Activated CD4-positive, alpha-beta T cell treated with anti-CD3 and anti-CD28 coated beads, Interleukin-2, amount 10 ng/mL, durations not matched to agents 7 days and 5 days (primary cell): ENCODE measurements around the gene RGS3. TPM values are rescaled to one million over a fixed set of nuclear protein-coding genes. Genes with fewer than 3 reads are reported as not detected.

Source experiments
- CTCF ChIA-PET: fragments of 350-600 bp; sonication (Branson Sonifier 250); formaldehyde crosslinking; loops from one replicate; lab custom pipeline; 2021; ENCODE audit warnings: antibody characterized with exemption; lab: Charles Lee
- POLR2A ChIA-PET: fragments of 350-600 bp; sonication (Branson Sonifier 250); formaldehyde crosslinking; loops from one replicate; lab custom pipeline; 2021; ENCODE audit warnings: antibody characterized with exemption; lab: Charles Lee
- DNase-seq: peaks from one replicate; pipeline ENCODE4 v3.0.0-alpha.2; 2020
- H3K27ac Mint-ChIP-seq: one replicate; pipeline ENCODE4 v1.8.0; 2021; ENCODE audit warnings: mild to moderate bottlenecking, moderate library complexity, mixed read lengths
- H3K27me3 Mint-ChIP-seq: one replicate; pipeline ENCODE4 v1.8.0; 2021; ENCODE audit warnings: mixed read lengths
- H3K36me3 Mint-ChIP-seq: one replicate; pipeline ENCODE4 v1.8.0; 2021; ENCODE audit warnings: low read depth, mixed read lengths
- H3K4me1 Mint-ChIP-seq: one replicate; pipeline ENCODE4 v1.8.0; 2021; ENCODE audit warnings: mixed read lengths
- H3K4me3 Mint-ChIP-seq: one replicate; pipeline ENCODE4 v1.8.0; 2021; ENCODE audit warnings: mild to moderate bottlenecking, moderate library complexity, mixed read lengths
- H3K9me3 Mint-ChIP-seq: one replicate; pipeline ENCODE4 v1.8.0; 2021; ENCODE audit warnings: mixed read lengths
- total RNA-seq, 2 experiments: library from RNA; stranded (reverse); gene quantifications; one replicate each; pipeline ENCODE4 v1.2.3, GENCODE V29; 2021

The RGS3 gene
- total RNA-seq, 2 experiments from 2014 or later = 41.5 to 41.6 TPM

DNA sequence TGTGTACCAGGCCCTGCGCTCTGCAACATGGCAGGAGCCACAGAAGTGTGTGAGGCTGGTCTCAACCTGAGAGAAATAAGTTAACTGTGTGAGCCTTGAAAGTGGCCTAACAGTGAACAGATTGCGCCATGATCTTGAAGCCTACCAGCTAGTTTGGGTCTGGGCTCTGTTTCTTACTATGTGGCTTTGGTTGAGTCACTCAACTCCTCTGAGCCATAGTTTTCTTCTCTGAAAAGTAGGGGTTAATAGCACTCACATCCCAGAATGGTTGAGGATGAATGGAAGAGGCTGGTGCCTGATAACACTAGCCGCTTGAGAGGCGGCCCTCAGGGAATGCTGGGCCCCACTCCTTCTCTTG lies 121.5 kb downstream of the RGS3 start:
- Mint-ChIP-seq H3K4me3 (no peak overlapping the region), H3K27ac (peak overlapping the region; percentile 52), H3K36me3 (peaks cover 42% of the 10 kb centered on the region), H3K9me3 (no peaks in the 10 kb centered on the region), H3K4me1 (peaks cover 88% of the 10 kb centered on the region), H3K27me3 (no peaks in the 10 kb centered on the region)
- ChIA-PET POLR2A (no interaction called here), CTCF (interaction anchor here (1.5 to 12.5 kb wide), 3 partner anchors 17 to 139 kb away, joined by 6 to 123 read pairs (median 6); no protein-coding TSS in a partner anchor)
- no peak for DNase-seq

DNA sequence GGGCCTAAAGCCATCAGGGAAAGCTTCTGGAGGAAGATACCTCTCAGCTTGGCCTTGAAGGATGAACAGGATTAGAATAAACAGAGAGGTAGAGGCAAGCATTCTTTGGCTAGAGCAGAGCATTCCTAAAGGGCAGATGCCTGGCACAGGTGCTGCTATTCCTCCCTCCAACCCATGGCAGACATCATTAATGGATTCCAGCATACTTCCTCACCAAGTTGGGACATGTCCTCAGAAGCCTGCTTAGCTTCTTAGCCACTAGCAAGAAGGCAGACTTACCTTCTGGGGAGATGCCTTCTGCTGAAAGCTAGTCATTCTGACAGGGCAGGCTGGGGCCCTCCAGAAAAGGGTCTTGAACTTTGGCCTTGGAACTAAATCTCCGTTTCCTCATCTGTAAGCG lies 122.0 kb downstream of the RGS3 start:
- CTCF ChIA-PET = interaction anchor here (1.4 to 12.5 kb wide), 4 partner anchors 17 to 175 kb away, joined by 3 to 123 read pairs (median 6); partner anchors contain the start of genes C9orf43 and POLE3
- H3K36me3 Mint-ChIP-seq = peaks cover 45% of the 10 kb centered on the region
- H3K27ac Mint-ChIP-seq = peak overlapping the region; percentile 43
- H3K9me3 Mint-ChIP-seq = no peaks in the 10 kb centered on the region
- no peak overlapping the region for H3K4me3 Mint-ChIP-seq
- POLR2A ChIA-PET = no interaction called here
- no peak for DNase-seq
- no peaks in the 10 kb centered on the region for H3K27me3 Mint-ChIP-seq
- H3K4me1 Mint-ChIP-seq = peaks cover 83% of the 10 kb centered on the region

DNA sequence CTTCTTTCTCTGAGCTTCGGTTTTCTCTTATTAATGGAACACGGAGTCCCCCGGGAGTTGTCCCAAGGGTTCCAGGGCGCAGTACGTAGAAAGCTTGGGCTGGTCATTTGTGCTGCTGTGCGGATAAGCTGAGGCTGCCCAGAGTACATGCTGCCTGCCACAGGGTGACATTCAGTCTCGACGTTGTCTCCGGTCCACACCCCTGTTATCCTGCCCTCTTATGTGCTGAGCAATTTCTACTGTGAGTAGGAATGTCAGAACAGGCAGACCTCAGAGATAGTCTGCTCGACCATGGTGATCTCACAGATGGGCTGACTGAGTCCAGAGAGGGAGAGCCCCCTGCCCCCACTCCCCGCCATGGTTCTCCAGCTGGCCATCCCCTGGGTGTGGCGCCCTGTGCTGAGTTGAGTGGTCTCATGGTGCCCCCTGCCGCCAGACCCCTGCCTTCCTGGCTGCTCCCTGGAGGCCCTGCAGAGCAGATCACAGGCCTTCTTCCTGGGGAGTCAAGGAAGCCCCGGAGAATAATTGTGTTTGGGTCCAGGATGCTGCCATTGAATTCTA lies 124.0 kb downstream of the RGS3 start:
- Mint-ChIP-seq H3K4me1 (peaks cover 79% of the 10 kb centered on the region), H3K36me3 (peaks cover 35% of the 10 kb centered on the region), H3K27ac (peak overlapping the region; percentile 14), H3K4me3 (no peak overlapping the region), H3K9me3 (no peaks in the 10 kb centered on the region), H3K27me3 (no peaks in the 10 kb centered on the region)
- DNase-seq = no peak
- ChIA-PET CTCF (interaction anchor here (0.6 to 12.5 kb wide), 4 partner anchors 29 to 219 kb away, joined by 3 to 123 read pairs (median 6); no protein-coding TSS in a partner anchor), POLR2A (no interaction called here)

DNA sequence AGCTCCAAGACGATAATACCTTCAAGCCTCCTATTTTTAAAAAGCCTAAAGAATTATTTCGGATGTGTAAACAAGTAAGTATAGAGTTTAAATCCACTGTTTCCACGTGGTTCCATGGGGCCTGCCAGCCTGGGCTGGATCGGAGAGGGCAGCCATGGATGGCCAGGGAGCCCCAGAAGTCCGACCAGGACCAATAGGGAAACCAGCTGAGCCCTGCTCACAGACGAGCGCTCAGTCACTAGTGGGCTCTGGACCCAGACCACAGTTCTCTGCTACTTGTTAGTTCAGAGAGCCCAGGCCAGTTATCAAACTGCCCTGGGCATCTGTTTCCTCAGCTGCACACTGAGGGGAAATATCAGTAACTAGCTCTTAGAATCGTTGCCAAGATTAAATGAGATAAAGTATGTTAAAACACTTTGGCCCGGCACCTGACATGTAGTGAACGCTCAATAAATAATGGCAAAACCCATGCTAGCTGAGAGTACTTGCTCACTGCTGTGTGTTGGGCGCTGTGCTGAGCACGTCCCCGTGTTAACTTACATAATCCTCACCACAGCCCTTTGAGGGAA lies 124.8 kb downstream of the RGS3 start:
- DNase-seq = no peak
- Mint-ChIP-seq H3K9me3 (no peaks in the 10 kb centered on the region), H3K27me3 (no peaks in the 10 kb centered on the region), H3K4me1 (peaks cover 78% of the 10 kb centered on the region), H3K4me3 (no peak overlapping the region), H3K36me3 (peaks cover 28% of the 10 kb centered on the region), H3K27ac (no peak overlapping the region)
- ChIA-PET CTCF (interaction anchor here (0.9 to 12.5 kb wide), 8 partner anchors 9 to 314 kb away, joined by 3 to 123 read pairs (median 4); partner anchors contain the start of genes ALAD, C9orf43, CDC26 and POLE3), POLR2A (no interaction called here)

DNA sequence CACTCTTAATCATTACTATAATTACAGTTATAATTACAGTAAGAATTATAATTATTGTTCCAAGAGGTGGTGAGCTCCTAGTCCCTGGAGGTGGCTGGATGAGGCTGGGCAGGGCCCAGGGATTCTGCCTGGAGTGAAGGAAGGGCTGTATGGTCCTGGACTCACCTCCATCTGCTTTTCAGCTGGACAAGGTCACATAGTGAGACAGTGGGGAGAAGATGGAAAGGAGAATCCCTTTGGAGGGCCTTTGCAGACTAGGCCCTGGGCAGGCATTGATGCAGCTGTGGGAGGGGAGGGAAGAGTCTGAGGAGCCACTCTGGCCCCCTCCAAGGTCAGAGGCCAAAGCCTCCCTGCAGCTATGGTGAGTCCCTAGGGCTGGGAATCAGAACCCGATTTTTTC lies 125.4 kb downstream of the RGS3 start:
- POLR2A ChIA-PET = no interaction called here
- peaks cover 73% of the 10 kb centered on the region for H3K4me1 Mint-ChIP-seq
- H3K36me3 Mint-ChIP-seq = peaks cover 23% of the 10 kb centered on the region
- CTCF ChIA-PET = interaction anchor here (0.9 to 12.5 kb wide), 8 partner anchors 9 to 314 kb away, joined by 3 to 123 read pairs (median 4); partner anchors contain the start of genes ALAD, C9orf43, CDC26 and POLE3
- peak overlapping the region; percentile 54 for H3K27ac Mint-ChIP-seq
- no peaks in the 10 kb centered on the region for H3K27me3 Mint-ChIP-seq
- H3K4me3 Mint-ChIP-seq = no peak overlapping the region
- no peak for DNase-seq
- H3K9me3 Mint-ChIP-seq = no peaks in the 10 kb centered on the region

DNA sequence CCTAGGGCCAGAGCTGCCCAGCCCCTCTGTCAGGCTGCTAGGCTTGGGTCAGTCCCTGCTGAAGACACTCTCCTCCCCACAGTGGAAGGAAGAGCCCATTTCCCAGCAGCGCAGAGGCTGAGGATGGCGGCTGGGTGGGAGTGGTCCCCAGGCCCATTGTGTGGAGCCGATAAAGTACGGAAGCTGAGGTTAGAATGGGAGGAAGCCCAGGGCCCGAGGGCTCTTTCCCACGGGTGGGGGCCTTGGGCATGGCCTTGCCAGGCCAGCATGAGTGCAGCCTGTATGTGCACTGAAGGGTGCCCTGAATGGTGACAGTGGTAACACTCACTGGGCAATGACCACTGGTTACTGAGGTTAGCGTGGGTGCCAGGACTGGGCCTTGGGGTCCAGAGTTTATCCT lies 125.9 kb downstream of the RGS3 start:
- no peak for DNase-seq
- Mint-ChIP-seq H3K36me3 (peaks cover 22% of the 10 kb centered on the region), H3K27me3 (no peaks in the 10 kb centered on the region), H3K9me3 (no peaks in the 10 kb centered on the region), H3K4me1 (peaks cover 73% of the 10 kb centered on the region), H3K4me3 (no peak overlapping the region), H3K27ac (peak overlapping the region; percentile 60)
- ChIA-PET POLR2A (no interaction called here), CTCF (interaction anchor here (0.9 to 12.5 kb wide), 10 partner anchors 9 to 315 kb away, joined by 3 to 123 read pairs (median 4); partner anchors contain the start of genes CDC26 and PRPF4)

DNA sequence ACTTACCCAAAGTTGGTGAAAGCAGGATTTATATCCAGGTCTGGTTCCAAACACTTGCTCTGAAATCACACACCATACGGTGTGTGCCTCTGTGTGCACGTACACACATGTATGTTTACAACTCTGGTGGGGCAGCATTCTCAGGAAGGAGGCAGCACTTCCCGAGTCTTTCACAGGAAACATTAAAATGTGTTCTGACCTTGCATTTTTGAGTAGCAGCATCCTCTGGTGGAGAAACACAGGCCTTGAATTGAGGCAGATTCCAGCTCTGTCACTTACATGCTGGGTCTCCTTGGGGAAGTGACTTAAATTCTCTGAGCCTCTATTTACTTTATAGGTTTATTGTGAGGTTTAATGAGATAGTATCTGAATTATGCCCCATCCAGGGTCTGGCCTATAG lies 126.4 kb downstream of the RGS3 start:
- H3K9me3 Mint-ChIP-seq = no peaks in the 10 kb centered on the region
- CTCF ChIA-PET = interaction anchor here (0.9 to 12.5 kb wide), 11 partner anchors 8 to 189 kb away, joined by 3 to 123 read pairs (median 4); partner anchors contain the start of gene ALAD
- peak; percentile 37 for DNase-seq
- POLR2A ChIA-PET = no interaction called here
- no peaks in the 10 kb centered on the region for H3K27me3 Mint-ChIP-seq
- peaks cover 18% of the 10 kb centered on the region for H3K36me3 Mint-ChIP-seq
- no peak overlapping the region for H3K4me3 Mint-ChIP-seq
- H3K4me1 Mint-ChIP-seq = peaks cover 70% of the 10 kb centered on the region
- peak overlapping the region; percentile 56 for H3K27ac Mint-ChIP-seq

DNA sequence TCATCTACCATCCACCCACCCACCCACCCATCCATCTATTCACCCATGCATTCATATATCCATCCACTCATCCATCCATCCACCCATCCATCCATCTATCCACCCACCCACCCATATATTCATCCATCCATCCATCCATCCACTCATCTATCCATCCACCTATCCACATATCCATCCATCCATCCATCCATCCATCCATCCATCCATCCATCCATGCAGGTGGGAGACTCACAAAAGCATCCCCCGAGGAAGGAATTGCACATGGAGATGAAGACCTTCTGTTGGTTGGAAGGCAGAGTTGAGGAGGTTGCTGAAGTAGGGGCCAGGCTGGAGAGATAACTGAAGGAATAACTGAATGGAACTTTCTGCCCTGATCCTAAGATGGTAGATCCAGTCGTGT lies 126.9 kb downstream of the RGS3 start:
- peaks cover 65% of the 10 kb centered on the region for H3K4me1 Mint-ChIP-seq
- H3K27me3 Mint-ChIP-seq = no peaks in the 10 kb centered on the region
- DNase-seq = no peak
- ChIA-PET POLR2A (no interaction called here), CTCF (interaction anchor here (0.9 to 12.5 kb wide), 10 partner anchors 11 to 190 kb away, joined by 3 to 123 read pairs (median 9); partner anchors contain the start of gene ALAD)
- H3K36me3 Mint-ChIP-seq = peaks cover 15% of the 10 kb centered on the region
- H3K27ac Mint-ChIP-seq = no peak overlapping the region
- H3K9me3 Mint-ChIP-seq = no peaks in the 10 kb centered on the region
- no peak overlapping the region for H3K4me3 Mint-ChIP-seq

DNA sequence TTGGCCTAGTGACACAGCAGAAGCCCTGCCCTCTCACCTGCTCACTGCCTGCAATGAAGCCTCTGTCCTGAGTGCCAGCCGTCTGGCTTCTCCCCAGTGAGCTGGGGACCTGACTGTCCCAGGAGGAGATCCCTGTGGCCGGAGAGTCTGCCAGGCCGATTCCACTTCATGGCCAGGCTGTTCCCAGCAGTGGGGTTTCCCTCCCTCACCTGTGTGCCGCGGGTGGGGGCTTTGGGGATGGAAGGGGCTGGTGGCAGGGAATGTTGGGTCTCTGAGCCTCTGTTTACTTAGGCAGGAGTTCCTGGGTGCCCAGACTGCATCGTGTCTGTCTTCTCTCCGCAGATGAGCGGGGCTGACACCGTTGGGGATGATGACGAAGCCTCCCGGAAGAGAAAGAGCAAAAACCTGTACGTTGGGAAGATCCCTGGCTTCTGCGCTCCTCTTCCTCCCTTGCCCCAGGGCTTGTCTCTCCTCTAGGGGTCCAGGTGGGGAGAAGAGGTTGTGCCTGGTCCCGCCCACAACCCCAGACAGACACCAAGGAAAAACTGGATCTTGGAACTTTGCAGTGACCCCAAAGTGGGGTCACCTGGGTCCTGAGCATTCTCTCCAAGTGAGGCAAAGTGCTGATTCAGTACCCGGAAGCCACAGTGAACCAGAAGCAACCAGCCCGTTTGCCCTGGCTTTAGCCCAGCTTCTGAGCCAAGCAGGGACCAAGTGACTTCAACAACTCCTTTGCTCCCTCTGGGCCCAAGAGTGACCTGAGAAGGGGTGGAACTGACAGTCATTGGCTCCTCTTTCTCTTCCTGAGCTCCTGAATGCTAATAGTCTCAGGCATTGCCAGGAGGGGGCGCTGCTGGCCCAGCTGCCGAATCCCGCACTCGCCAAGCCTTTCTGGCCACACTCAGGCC lies 127.7 kb downstream of the RGS3 start:
- Mint-ChIP-seq H3K4me3 (no peak overlapping the region), H3K27ac (no peak overlapping the region), H3K27me3 (no peaks in the 10 kb centered on the region), H3K9me3 (no peaks in the 10 kb centered on the region), H3K4me1 (peaks cover 56% of the 10 kb centered on the region), H3K36me3 (peaks cover 14% of the 10 kb centered on the region)
- ChIA-PET POLR2A (no interaction called here), CTCF (interaction anchor here (0.6 to 12.5 kb wide), 33 partner anchors 8 to 271 kb away, joined by 3 to 123 read pairs (median 3); partner anchors contain the start of genes ALAD, C9orf43 and POLE3)
- peak; percentile 58 for DNase-seq

DNA sequence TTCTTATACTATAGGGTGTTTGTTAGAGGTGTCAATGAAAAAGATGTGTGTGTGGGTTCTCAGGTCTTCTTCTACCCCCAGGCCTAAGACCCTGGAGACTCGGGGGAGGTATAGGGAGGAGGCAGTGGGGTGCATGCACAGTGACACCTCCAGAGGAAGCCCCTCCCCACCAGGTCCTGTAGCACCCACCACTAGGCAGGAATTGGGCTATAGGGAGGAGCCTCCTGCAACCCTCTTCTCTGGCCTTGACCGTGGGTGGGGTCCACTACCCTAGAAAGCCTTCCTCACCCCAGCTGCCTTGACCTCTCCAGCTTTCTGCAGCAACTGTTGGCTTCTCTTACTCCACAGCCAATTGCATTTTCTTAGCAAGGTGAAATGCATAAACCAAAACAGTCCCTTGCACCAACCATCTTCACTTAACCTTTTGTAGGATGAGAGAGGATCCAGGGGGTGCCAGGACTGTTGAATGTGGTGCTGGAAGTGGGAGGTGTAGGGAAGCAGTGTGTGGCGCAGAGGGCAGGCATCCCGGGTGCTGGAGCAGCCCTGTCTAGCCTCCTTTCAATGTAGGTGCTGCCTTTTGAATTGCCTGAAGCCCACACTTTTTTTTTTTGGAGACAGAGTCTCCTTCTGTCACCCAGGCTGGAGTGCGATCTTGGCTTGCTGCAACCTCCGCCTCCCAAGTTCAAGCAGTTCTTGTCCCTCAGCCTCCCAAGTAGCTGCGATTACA lies 128.5 kb downstream of the RGS3 start:
- Mint-ChIP-seq H3K9me3 (no peaks in the 10 kb centered on the region), H3K4me3 (no peak overlapping the region), H3K27ac (peak overlapping the region; percentile 34), H3K27me3 (no peaks in the 10 kb centered on the region), H3K36me3 (peaks cover 15% of the 10 kb centered on the region), H3K4me1 (peaks cover 51% of the 10 kb centered on the region)
- ChIA-PET CTCF (interaction anchor here (0.6 to 12.5 kb wide), 31 partner anchors 9 to 272 kb away, joined by 3 to 123 read pairs (median 3); partner anchors contain the start of genes ALAD, C9orf43 and POLE3), POLR2A (no interaction called here)
- no peak for DNase-seq

DNA sequence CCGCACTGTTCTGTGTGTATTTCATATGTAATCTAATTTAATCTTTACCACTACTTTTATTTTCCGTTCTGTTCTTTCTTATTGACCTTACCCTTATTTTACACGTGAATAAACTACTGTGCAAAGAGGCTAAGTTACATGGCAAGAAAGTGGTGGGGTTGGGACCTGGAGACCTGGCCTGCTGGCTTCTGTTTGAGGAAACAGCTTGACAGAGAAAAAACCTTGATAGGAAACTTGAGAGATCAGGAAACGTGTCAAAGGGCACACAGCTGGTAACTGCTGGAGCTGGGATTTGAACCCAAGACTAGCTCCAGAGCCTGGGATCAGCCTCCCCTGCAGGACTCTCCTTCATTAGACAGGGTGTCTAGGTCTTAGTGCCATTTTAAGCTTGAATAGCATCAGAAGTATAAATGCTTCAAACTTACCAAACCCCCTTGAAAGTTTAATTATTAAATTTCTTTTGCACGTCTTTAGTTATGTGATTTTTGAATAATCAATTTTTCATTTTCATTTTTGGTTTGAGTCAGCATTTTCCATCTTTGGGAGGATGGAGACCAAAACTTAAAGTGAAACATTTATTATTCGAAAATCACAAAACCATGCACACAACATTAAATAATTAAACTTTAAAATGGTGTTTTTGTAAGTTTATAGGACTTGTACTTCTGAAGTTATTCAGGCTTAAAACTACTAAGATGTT lies 129.5 kb downstream of the RGS3 start:
- Mint-ChIP-seq H3K9me3 (no peaks in the 10 kb centered on the region), H3K4me1 (peaks cover 42% of the 10 kb centered on the region), H3K4me3 (no peak overlapping the region), H3K36me3 (peaks cover 18% of the 10 kb centered on the region), H3K27ac (peak overlapping the region; percentile 33), H3K27me3 (no peaks in the 10 kb centered on the region)
- ChIA-PET POLR2A (interaction anchor here (0.6 kb wide), 2 partner anchors 178 to 1542 kb away, joined by 5 to 6 read pairs; no protein-coding TSS in a partner anchor), CTCF (interaction anchor here (0.7 to 12.5 kb wide), 6 partner anchors 11 to 192 kb away, joined by 3 to 123 read pairs (median 13); partner anchors contain the start of gene ALAD)
- DNase-seq = no peak
